Mammary microvascular endothelial cell (primary cell): ENCODE measurements around the gene CLBA1. TPM values are rescaled to one million over a fixed set of nuclear protein-coding genes. Genes with fewer than 3 reads are reported as not detected.

Source experiments
- total RNA-seq: library from RNA; depleted of rRNA; stranded (reverse); fragments of >200 nt; gene quantifications from 2 replicates; pipeline ENCODE4 v1.2.3, GENCODE V29; 2015

Gene CLBA1
- total RNA-seq: 2.9 and 3.0 TPM in 2 replicates

GRCh38 chr14:104985675-104986486, at the start of gene CLBA1:
Gene CLBA1, plus strand, starts transcription at chr14:104985788. Its CDS starts 644 bp downstream, at chr14:104986432.

DNA sequence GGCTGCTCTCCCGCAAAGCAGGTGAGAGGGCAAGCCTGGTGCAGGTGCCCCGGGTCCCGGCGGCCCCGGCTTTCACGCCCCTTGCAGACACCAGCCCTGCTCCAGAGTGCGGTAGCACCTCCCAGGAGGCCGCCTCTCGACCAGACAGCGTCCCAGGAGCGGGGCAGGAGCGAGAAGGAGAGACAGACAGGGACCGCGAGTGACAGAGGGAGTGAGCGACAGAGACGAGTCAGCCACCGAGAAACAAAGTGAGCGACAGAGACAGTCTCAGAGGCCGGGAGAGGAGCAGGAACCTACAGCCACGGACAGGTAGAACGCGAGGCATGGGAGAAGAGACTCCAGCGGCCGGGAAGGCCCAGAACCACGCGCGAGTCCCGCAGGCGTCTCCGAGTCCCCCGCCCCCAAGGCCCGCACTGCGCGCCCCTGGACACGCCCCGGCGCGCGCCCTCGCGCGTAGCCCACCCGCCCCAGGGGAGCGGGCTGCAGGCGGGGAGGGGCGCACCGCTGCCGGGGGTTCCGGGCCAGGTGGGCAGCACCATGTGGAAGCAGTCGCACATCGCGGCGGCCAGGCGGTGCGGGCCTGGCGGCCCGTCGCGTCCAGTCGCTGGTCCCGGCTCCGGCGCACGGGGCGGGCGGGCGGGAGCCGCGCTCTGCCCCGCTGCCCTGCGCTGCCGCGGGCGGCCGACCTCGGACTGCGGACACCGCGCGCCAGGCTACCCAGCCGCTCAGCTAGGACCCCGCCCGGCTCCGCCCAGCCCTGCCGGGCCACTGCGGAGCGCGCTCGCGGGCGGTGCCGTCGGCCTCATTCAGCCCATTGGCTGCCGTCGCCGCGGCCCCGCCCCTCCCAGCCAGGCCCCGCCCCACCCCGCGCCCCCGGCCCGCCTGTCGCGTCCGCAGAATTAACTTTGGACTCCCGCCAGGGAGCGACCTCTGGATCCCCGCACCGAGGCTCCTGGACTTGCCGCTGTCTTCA, 7.6 kb upstream of the CLBA1 start, which contains the start of gene AHNAK2:
Gene AHNAK2, minus strand, starts transcription at position 694 of the 973 bp plus-strand sequence. Its CDS starts 137 bp downstream, at position 557.

DNA sequence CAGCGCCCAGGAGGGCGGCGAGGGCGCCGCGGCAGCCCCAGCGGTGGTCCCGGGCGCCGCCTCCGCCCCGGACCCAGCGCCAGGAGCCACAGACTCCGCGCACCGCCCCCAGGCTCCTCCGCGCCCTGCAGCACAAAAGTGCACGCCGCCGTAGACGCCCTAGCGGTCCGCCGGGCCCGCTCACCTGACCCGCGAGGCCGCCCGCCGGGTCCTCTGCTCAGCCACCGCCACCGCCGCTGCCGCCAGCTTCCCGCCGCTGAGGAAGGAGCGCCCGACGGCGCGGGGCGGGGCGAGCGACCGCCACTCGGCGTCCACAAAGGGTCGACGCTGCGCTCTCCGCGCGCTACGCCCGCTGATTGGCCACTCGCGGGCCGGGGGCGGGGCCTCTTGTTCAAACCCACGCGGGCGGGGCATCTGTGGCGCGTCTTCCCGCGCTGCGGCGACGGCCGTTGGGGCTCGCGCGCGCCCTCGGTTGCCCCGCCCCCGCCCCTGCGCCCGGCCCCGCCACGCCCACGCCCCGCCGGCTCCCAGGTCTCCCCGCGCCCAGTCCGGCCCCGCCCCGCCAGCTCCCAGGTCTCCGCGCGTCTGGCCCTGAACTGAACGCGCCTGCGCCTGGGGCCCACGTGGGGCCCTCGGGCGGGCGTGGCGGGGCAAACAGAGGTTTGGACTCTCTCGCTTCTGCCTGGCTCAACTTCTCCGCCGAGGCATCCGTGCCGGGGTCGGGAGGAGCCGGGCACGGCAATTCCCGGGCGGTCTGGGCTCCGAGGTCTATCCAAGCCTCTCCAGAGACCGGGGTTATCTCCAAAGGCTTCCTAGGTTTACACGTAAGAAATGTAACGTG, 35.4 kb downstream of the CLBA1 start, which contains the start of gene CDCA4:
Gene CDCA4, minus strand, starts transcription at position 269 of the 841 bp plus-strand sequence. CDS start 9,154 bp downstream, outside the sequence.

Other genes with a start within 250 kb of the CLBA1 start
- 357 and 399 TPM in 2 replicates for gene SIVA1, start 232.6 kb upstream of the CLBA1 start, total RNA-seq
- gene AKT1, start 190.0 kb upstream of the CLBA1 start, total RNA-seq: 129 and 135 TPM in 2 replicates
- 3.2 and 5.5 TPM in 2 replicates for gene ZBTB42, start 184.7 kb upstream of the CLBA1 start, total RNA-seq
- 19.2 and 20.8 TPM in 2 replicates for gene CEP170B, start 120.5 kb upstream of the CLBA1 start, total RNA-seq
- gene PLD4, start 60.9 kb upstream of the CLBA1 start, total RNA-seq: not detected in 2 replicates
- gene AHNAK2, start 7.4 kb upstream of the CLBA1 start, total RNA-seq: 54.2 and 65.5 TPM in 2 replicates
- gene CDCA4, start 35.3 kb downstream of the CLBA1 start, total RNA-seq: 50.2 and 52.7 TPM in 2 replicates
- 0.10 and 0.13 TPM in 2 replicates for gene GPR132, start 79.6 kb downstream of the CLBA1 start, total RNA-seq
- gene JAG2, start 183.0 kb downstream of the CLBA1 start, total RNA-seq: 52.0 TPM in 2 replicates
- gene NUDT14, start 195.5 kb downstream of the CLBA1 start, total RNA-seq: 53.9 and 58.1 TPM in 2 replicates